Measurements from ENCODE around the gene INO80E. TPM values are rescaled to one million over a fixed set of nuclear protein-coding genes. Genes with fewer than 3 reads are reported as not detected.

Gene INO80E
- total RNA-seq, 1 donor from 2014 or later = 29.0 TPM

DNA sequence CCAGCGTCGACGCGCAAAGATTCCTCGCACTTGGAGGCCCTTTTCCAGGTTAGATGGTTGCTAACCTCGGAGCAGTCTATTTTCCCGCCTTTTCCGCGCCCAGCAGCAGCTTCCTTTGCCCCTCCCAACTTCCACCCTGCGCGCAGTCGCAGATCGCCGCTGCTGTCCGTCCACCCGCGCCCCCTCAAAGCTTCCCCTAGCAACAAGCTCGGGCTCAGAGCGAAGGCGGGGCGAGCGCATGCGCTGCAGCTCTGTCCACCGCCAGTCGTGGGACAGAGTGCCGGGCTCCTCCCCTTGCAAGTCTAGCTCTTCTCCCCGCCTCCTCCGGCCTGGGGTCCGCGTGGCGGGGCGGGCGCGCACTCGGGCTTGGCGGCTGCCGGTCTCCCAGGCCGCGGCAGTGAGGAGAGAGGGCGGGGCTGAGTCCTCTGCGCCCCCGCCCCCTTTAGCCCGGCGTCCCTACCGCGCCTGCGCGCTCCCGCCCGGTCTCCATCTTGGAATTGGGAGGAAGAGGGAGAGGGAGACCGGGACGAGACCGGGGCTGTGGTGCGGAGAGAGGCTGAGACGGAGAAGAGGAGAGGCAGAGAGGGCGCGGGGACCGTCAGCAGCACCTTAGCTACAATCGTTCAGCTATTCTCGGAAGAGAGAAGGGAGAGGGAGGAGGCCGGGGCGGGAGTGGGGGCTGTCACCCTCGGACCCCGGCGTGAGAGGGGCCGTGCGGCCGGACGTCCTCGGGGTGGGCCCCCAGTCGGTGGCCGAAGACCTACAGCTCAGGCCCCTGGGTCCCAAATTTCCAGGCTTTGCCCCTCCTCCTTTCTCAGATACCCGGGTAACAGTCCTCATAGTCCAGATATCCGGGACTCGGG, 22.4 kb upstream of the INO80E start, which contains the start of gene TAOK2:
TAOK2 (plus strand) TSS at position 485 of the 863 bp plus-strand sequence. CDS start 3,905 bp downstream, outside the sequence.
- TF ChIP-seq, protein P1, sequence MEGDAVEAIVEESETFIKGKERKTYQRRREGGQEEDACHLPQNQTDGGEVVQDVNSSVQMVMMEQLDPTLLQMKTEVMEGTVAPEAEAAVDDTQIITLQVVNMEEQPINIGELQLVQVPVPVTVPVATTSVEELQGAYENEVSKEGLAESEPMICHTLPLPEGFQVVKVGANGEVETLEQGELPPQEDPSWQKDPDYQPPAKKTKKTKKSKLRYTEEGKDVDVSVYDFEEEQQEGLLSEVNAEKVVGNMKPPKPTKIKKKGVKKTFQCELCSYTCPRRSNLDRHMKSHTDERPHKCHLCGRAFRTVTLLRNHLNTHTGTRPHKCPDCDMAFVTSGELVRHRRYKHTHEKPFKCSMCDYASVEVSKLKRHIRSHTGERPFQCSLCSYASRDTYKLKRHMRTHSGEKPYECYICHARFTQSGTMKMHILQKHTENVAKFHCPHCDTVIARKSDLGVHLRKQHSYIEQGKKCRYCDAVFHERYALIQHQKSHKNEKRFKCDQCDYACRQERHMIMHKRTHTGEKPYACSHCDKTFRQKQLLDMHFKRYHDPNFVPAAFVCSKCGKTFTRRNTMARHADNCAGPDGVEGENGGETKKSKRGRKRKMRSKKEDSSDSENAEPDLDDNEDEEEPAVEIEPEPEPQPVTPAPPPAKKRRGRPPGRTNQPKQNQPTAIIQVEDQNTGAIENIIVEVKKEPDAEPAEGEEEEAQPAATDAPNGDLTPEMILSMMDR (IDR thresholded peaks at IDR 0.05; ENCODE audit: borderline replicate concordance) = no peak
- Histone ChIP-seq H3K4me3 (peak within 1 kb of the TSS; percentile 97), H3K27ac (replicated peaks) (peak within 1 kb of the TSS; percentile 96), H3K36me3 (peaks cover 26% of the 10 kb centered on the region), H3K27me3 (ENCODE audit: low read depth) (no peaks in the 10 kb centered on the region), H3K9me3 (replicated peaks) (no peaks in the 10 kb centered on the region), H3K4me1 (peaks cover 54% of the 10 kb centered on the region)
- peak; percentile 99 for DNase-seq
- intact Hi-C loops (cut with micrococcal nuclease) = no loop called here

DNA sequence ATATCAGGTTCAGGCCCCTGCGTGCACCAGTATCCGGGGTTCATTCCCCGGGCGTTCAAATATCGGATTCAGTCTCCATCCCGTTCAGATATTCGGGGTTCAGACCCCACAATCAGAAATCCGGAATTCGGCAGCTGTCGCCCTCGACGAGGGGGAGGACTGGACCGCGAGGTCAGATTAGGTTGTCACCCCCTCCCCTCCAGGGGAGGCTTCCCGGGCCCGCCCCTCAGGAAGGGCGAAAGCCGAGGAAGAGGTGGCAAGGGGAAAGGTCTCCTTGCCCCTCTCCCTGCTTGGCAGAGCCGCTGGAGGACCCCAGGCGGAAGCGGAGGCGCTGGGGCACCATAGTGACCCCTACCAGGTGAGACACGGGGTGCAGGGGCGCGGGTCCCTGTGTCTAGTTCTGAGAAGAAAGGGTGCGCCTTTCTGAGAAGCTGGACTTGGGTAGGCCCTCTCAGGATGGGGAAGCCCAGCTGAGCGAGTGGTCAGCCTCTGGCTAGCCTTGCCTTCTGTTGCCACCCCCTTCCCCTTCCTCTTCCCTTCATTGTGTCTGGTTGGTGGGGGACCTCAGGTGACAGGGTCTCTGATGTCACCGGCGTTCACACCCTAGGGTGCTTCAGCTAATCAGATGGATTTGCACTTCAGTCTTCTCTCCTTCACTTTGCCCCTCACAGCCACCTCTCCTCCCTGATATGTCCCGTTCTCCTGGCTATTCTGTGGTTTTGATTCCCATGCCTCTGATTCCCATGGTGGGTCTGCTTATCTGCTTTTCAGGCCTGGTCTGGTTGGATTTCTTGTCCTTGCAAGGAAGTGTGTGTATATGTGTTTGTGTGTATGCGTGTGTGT, 21.5 kb upstream of the INO80E start:
- TF ChIP-seq, protein P1 (IDR thresholded peaks at IDR 0.05; ENCODE audit: borderline replicate concordance) = no peak
- H3K36me3 ChIP-seq = peaks cover 28% of the 10 kb centered on the region
- peaks cover 60% of the 10 kb centered on the region for H3K4me1 ChIP-seq
- H3K27me3 ChIP-seq (ENCODE audit: low read depth) = no peaks in the 10 kb centered on the region
- peak overlapping the region; percentile 97 for H3K4me3 ChIP-seq
- peak overlapping the region; percentile 96 for H3K27ac ChIP-seq (replicated peaks)
- no peak for DNase-seq
- intact Hi-C loops (cut with micrococcal nuclease) = no loop called here
- H3K9me3 ChIP-seq (replicated peaks) = no peaks in the 10 kb centered on the region

DNA sequence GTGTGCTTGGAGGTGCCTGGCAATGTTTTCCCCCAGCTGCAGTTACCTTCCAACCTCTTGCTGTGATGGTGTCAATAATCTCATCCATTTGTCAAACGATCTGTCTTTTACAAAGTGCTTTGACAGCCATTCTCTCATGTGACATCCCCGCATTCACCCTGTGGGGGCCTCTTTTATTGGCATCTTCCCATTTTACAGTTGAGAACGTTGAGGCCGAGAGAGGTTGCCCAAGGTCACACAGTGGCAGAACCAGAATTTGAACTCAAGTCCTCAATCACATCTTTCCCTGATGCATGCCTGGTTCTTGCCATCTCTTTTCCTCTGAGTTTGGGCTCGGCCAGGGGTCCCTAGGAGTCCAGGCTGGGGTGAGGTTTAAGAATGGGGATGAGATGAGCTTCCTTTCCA, 20.9 kb upstream of the INO80E start:
- TF ChIP-seq, protein P1 (IDR thresholded peaks at IDR 0.05; ENCODE audit: borderline replicate concordance) = no peak
- H3K27me3 ChIP-seq (ENCODE audit: low read depth) = no peaks in the 10 kb centered on the region
- H3K27ac ChIP-seq (replicated peaks) = peak overlapping the region; percentile 96
- intact Hi-C loops (cut with micrococcal nuclease) = no loop called here
- no peak for DNase-seq
- H3K36me3 ChIP-seq = peaks cover 30% of the 10 kb centered on the region
- peaks cover 67% of the 10 kb centered on the region for H3K4me1 ChIP-seq
- H3K4me3 ChIP-seq = peak overlapping the region; percentile 97
- no peaks in the 10 kb centered on the region for H3K9me3 ChIP-seq (replicated peaks)

DNA sequence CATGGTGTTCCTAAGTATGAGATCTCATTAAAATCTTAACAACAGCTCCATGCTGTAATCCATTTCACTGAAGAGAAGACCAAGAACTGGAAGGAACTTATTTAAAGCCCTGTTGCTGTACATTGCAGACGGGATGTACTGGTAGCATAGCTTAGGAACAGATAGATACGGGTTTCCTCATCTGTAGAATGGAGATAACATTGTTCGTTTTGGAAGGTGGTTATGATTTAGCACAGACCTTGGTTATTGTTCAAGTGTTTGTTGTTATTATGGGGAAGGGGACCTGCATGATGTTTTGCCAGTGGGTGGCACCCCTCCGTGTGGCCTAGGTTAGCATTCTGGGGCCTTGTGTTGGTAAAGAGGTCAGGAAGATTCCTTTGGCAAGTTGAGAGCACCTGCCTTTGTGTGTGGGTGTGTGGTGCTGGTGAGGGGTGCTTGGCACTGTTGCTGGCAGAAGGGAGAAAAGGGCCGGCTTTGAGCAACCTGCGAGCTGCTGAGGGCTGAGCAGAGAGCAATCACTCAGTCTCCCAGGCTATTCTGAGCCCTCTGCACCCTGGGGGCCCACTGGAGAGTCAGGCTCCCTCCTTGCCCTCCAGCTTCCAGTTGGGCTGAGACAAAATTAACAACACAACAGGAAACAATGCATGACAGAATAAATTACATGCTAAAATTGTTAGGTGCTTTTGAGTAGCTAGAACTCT, 20.1 kb upstream of the INO80E start:
- Histone ChIP-seq H3K27me3 (ENCODE audit: low read depth) (no peaks in the 10 kb centered on the region), H3K9me3 (replicated peaks) (no peaks in the 10 kb centered on the region), H3K4me1 (peaks cover 70% of the 10 kb centered on the region), H3K27ac (replicated peaks) (peak overlapping the region; percentile 96), H3K4me3 (peak overlapping the region; percentile 97), H3K36me3 (peaks cover 38% of the 10 kb centered on the region)
- DNase-seq = no peak
- intact Hi-C loops (cut with micrococcal nuclease) = no loop called here
- TF ChIP-seq, protein P1 (IDR thresholded peaks at IDR 0.05; ENCODE audit: borderline replicate concordance) = no peak
